ENCODE measurements around the gene S1PR4. TPM values are rescaled to one million over a fixed set of nuclear protein-coding genes. Genes with fewer than 3 reads are reported as not detected.
"Not testable (repeated sequence)": the region's sequence is repeated elsewhere in the genome, so short reads cannot be mapped to it uniquely, and the experiment has no call there.

S1PR4 gene
- total RNA-seq, 1 donor from 2014 or later = 0.10 TPM

DNA sequence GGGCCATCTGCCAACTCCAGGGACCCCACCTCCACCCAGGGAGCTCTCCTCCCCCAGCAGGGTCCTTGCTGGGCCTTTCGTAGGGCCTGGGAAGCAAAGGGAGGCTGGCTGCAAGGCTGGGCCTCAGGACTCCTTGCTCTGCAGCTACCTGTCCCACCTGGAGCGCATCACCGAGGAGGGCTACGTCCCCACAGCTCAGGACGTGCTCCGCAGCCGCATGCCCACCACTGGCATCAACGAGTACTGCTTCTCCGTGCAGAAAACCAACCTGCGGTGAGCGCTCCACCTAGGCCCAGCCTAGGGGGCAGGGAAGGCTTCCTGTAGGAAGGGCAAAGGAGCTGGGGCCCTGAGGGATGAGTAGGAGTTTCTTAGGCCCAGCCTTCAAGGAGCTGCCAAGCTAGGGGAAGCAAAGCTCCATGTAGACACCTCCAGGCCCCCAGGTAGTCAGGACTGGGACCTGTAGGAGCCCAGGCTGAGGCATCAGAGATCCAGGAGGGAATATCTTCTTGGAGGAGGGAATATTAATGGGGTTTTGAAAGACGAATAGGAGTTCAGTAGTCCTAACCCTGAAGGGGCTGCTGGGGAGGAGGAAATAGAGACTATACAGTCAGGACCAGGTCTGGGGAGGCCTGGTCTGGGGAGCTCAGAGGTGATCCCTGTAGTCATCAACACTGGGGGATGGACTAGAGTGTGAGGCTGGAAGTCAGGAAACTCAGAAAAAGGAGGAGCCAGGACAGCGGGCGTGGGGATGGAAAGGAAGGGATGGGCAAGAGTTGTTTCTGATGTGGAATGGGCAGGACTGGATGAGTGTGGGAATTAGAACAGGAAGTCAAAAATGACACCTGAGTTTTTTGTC, 26.8 kb upstream of the S1PR4 start:
- no peak for DNase-seq (ENCODE audit: low read depth)

DNA sequence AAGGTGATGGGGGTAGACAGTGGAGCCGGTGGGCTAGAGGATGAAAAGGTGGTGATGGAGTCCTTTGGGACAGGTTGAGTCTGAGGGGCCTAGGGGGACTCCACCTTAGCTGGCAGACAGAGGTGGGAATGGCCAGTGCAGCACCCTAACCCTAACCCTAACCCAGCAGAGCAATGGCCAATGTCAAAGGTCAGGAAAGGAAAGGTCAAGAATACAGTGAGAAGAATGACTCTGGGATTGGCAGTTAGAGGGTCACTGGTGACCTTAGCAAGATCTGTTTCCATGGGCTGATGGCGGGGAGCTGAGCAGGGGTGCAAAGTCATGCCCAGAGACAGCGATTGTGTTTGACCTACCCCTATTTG, 26.2 kb upstream of the S1PR4 start:
- no peak for DNase-seq (ENCODE audit: low read depth)

DNA sequence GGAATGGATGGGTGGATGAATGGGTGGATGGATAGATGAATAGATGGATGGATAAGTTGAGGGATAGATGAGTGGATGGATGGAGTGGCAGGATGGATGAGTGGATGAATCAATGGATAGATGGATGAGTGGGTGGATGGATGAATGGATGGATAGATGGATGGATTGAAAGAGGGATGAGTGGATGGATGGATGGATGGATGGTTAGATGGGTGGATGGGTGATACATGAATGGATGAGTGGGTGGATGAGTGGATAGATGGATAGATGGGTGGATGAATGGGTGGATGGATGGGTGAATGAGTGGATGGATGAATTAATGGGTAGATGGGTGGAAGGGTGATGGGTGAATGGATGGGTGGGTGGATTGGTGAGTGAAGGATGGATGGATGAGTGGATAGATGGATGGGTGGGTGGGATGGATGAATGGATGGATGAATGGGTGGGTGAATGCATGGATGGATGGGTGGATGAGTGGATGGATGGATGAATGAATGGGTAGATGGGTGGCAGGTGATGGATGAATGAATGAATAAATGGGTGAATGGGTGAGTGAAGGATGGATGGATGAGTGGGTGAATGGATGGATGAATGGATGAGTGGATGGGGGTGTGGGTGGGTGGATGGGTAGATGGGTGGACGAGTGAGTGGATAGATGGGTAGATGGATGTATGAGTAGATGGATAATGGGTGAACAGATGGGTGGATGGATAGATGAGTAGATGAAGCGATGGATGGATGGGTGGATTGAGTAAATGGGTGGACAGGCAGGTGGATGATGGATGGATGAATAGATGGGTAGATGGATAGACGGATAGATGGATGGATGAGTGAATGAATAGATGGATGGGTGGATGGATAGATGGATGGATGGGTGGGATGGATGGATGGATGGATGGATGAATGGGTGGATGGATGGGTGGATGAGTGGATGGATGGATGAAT, 25.0 kb upstream of the S1PR4 start:
- DNase-seq (ENCODE audit: low read depth) = no peak

DNA sequence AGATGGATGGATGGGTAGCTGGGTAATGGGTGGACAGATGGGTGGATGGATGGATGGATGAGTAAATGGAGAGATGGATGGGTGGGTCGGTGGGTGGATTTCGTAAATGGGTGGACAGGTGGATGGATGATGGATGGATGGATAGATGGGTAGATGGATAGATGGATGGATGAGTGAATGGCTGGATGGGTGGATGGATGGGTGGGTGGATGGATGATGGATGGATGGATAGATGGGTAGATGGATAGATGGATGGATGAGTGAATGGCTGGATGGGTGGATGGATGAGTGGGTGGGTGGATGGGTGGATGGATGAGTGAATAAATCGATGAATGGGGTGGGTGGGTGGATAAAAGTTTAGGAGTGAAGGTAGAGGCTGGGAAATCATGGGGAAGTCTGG, 24.1 kb upstream of the S1PR4 start:
- DNase-seq (ENCODE audit: low read depth) = not testable (repeated sequence)

DNA sequence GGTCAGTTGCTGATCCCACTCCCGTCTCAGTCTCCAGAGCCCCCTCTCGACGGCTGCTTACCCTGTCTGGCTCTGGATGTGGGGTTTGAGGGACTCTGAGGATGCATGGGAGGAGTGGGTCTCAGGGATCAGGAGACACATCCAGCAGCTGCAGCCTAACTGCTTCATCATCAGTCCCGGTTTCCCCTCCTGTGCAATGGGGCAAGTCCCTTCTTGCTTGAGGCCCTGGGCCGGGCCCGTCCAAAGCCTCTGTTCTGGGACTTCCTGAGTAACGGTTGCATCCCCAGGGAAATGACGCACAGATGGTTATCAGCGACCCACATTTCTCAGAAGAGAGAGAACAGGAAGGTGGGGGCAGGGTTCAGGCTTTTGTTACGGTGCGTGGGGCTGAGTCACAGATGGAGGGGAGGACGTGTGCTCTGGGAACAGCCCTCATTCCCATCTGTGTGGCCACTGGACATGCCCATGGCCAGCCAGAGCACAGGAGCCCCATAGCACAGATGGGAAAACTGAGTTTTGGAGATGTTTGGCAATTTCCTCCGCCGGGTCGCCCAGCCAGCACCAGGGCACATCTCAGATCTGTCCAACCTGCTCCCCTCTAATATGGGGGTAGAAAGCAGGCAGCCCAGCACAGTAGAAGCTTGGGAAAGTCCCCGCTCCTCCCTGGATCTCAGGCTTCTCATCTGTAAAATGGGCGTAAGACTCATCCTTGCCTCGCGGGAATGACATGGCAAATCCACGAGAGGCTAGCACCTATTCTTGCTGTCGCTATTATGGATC, 23.4 kb upstream of the S1PR4 start:
- DNase-seq (ENCODE audit: low read depth) = peak; percentile 66

DNA sequence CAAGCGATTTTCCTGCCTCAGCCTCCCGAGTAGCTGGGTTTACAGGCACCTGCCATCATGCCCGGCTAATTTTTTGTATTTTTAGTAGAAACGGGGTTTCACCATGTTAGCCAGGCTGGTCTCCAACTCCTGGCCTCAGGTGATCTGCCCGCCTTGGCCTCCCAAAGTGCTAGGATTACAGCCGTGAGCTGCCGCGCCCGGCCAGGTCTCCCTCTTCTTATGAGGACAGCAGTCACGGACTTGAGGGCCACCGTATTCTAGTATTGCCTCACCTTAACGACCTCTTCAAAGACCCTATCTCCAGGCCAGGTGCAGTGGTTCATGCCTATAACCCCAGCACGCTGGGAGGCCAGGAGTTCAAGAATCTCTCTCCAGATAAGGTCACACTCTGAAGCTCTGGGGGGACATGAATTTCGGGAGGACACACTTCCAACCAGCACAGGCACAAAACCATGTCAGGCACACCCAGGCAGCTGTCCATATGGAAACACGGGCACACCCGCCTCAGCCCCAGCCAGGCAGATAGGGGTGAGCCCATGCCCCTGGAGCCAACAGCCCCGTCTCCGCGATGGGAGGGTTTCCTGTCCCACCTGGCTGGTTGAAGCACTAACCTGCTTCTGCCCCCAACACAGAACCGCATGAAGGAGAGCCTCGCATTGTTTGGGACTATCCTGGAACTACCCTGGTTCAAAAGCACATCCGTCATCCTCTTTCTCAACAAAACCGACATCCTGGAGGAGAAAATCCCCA, 21.3 kb upstream of the S1PR4 start:
- no peak for DNase-seq (ENCODE audit: low read depth)

DNA sequence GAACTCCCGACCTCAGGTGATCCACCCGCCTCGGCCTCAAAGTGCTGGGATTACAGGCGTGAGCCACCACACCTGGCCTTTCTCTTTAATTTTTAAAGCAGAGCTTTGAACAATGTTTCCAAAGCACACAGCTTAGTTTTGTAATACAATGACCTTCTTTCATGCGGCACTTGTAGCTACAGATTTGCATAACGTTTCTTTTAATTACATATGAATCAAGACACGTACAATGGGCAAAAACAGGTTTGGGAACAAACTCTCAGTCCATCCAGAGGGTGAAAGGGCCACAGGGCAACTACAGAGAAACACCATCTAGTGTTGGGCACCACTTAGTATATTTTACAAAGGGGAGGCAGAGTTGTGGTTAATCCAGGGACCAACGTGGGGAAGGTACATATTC, 19.0 kb upstream of the S1PR4 start:
- no peak for DNase-seq (ENCODE audit: low read depth)

DNA sequence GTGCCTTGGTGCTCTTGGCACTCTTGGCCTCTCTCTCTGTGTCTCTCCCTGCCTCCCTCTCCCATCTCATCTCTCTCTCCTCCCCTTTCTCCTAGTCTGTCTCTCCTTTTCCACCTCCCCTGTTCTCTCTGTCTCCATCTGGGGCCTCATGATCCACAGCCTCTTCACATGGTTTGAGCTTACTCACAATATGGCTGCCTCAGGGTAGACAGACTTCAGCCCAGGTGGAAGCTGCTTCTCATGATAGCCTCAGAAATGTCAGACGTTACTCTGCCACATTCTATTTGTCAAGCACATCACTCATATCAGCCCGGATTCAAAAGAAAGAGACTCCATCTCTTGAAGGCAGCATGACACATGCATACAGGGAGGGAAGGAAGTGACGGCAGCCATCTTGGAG, 18.4 kb upstream of the S1PR4 start:
- DNase-seq (ENCODE audit: low read depth) = no peak

DNA sequence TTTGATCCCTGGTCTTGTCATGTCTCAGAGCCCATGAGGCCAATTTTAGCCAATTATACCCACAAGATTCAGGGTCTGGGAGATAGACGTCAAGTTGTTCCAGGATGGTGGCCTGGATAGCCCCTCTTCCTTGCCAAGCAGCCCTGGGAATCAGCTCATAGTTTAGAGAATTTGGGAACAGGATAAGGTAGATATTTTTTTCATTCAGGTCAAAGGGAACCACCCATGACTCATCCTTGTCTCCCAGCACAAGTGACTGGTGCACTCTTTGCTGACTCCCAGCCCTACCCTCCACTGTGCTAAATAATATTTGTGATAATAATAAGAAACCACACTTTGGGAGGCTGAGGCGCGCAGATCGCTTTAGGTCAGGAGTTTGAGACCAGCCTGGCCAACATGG, 17.1 kb upstream of the S1PR4 start:
- no peak for DNase-seq (ENCODE audit: low read depth)

DNA sequence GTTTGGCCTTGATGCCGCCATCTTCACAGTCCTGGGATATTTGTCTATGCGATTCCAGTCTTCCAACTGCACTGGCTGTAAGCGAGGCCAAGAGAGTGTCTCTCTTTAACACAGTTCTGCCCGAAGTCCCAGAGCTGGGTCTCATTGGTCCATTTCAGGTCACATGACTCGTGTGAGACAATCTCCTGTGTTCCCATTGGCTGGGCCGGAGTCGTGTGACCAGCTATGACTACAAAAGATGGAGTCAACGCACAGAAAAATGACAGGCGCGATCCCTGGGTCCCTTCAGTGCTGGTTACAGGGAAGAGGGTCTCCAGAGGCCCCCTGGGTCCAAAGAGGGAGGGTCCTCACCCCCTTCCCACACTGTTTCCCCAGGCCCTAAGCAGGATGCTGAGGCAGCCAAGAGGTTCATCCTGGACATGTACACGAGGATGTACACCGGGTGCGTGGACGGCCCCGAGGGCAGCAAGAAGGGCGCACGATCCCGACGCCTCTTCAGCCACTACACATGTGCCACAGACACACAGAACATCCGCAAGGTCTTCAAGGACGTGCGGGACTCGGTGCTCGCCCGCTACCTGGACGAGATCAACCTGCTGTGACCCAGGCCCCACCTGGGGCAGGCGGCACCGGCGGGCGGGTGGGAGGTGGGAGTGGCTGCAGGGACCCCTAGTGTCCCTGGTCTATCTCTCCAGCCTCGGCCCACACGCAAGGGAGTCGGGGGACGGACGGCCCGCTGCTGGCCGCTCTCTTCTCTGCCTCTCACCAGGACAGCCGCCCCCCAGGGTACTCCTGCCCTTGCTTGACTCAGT, 15.9 kb upstream of the S1PR4 start:
- DNase-seq (ENCODE audit: low read depth) = no peak

DNA sequence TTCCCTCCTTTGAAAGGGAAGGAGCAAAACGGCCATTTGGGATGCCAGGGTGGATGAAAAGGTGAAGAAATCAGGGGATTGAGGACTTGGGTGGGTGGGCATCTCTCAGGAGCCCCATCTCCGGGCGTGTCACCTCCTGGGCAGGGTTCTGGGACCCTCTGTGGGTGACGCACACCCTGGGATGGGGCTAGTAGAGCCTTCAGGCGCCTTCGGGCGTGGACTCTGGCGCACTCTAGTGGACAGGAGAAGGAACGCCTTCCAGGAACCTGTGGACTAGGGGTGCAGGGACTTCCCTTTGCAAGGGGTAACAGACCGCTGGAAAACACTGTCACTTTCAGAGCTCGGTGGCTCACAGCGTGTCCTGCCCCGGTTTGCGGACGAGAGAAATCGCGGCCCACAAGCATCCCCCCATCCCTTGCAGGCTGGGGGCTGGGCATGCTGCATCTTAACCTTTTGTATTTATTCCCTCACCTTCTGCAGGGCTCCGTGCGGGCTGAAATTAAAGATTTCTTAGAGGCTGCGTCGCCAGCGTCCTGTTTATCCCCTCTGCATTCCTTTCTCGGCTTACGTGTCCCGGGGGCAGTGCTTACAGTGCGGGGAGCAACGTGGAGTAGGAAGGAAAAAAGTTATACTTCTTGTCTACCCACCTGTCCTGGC, 15.2 kb upstream of the S1PR4 start:
- DNase-seq (ENCODE audit: low read depth) = no peak

DNA sequence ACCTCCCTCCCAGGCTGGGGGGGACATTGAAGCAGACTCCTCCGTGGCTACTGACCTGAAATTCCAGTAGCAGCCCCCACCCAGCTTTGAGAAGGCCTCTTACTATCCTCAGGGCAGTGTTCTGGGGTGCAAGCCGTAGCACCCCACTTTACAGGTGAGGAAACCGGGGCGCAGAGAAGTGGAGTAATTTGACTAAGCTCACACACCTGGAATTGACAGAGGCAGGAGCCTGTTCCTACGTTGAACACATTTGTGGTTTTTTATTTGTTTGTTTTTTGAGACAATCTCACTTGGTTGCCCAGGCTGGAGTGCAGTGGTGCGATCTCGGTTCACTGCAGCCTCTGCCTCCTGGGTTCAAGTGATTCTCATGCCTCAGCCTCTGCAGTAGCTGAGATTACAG, 14.6 kb upstream of the S1PR4 start:
- DNase-seq (ENCODE audit: low read depth) = no peak

DNA sequence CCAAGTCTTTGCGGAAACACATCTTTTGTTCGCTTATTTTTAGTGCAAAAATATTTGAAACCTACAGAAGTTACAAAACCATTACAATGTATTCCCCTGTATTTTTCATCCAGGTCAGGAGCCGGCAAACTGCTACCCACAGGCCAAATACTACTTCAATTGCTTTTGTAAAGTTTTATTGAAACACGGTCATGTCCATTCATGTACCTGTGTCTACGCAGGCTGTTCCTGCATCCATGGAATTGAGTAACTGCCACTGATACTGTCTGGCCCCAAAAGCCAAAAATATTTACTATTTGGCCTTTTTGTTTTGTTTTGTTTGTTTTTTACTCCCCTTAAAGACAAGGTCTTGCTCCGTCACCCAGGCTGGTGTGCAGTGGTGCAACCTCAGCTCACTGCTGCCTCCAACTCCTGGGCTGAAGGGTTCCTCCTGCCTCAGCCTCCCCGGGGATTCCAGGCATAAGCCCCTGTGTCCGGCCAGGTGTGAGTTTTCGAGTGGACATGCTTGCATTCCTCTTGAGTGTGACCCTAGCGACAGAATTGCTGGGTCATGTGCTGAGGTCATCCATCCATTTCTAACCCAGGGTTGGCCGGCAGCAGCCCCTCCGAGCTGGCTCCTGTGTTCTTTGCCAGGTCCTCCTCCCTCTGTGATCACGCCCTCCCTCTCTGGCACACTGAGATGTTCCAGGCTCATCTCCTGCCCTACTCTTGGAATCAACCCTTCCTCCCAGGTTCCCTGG, 10.9 kb upstream of the S1PR4 start:
- DNase-seq (ENCODE audit: low read depth) = no peak

DNA sequence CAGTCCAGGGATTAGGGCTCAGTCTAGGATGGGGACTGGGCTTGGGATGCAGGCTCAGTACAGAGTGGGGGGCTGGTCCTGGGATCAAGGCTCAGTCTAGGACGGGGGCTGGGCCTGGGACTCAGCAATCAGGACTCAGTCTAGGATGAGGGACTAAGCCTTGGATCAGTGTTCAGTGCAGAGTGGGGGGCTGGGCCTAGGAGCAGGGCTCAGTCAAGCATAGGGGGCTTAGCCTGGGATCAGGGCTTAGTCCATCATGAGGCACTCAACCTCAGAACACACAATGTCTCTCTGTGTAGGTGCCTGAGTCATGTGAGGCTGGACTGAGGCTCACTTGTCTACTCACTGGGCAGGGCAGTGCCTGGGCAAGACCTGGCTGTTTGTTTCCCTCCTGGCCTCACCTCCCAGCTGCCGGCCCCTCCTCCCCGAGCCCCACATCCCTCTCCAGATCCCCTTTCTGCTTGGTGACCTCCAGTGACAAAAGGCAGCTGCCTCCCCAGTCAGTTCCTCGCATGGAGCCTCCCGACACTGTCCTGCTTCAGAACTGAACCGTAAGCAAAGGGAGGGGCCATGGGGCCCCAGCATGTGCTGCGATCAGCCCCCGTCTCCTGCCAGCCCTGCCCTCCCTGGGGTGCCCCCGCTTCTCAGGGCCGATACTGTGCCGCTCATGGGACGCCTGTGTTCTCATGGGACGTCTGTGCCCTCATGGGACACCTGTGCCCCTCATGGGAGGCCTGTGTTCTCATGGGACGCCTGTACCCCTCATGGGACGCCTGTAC, 6.5 kb upstream of the S1PR4 start:
- DNase-seq (ENCODE audit: low read depth) = peak; percentile 28

DNA sequence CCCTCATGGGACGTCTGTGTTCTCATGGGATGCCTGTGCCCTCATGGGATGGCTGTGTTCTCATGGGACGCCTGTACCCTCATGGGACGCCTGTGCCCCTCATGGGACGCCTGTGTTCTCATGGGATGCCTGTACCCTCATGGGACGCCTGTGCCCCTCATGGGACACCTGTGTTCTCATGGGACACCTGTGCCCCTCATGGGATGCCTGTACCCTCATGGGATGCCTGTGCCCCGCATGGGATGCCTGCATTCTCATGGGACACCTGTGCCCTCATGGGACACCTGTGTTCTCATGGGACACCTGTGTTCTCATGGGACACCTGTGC, 5.9 kb upstream of the S1PR4 start:
- not testable (repeated sequence) for DNase-seq (ENCODE audit: low read depth)

DNA sequence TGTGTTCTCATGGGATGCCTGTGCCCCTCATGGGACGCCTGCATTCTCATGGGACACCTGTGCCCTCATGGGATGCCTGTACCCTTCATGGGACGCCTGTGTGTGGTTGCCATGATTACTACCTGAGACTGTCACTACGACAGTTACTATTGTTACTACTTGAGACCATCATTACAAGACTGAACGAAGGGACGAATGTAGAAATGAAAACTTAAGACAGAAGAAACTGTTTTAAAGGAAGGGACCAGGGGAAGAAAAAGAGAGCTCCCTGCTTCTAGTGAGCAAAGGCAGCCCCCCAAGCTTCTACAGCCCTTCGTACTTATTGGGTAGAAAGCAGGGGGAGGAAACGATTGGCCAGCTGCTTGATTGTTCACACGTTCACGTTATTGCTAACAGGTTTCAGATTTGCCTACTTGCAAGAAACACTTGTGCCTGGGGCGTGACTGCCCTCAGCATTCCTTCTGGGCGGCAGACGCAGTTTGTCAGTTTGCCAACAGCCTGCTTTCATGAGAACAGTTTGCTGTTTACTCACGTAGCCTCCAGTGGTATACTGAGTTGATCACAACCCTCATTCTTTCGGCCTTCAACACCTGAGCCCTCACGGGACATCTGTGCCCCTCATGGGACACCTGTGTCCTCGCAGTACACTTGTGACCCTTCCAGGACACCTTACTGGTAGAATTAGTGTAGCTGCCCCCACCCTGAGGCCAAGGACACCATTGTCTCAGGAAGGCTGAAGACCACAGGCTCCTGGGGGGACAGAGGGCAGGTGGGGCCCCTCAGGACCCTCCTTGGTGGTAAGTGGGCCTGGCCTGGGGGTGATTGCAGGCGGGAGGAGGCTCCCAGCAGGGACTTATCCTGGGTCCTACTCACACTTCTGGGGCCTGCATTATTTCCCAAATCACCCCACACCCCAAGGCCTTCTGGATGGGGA, 2.5 kb upstream of the S1PR4 start:
- DNase-seq (ENCODE audit: low read depth) = peak; percentile 90

DNA sequence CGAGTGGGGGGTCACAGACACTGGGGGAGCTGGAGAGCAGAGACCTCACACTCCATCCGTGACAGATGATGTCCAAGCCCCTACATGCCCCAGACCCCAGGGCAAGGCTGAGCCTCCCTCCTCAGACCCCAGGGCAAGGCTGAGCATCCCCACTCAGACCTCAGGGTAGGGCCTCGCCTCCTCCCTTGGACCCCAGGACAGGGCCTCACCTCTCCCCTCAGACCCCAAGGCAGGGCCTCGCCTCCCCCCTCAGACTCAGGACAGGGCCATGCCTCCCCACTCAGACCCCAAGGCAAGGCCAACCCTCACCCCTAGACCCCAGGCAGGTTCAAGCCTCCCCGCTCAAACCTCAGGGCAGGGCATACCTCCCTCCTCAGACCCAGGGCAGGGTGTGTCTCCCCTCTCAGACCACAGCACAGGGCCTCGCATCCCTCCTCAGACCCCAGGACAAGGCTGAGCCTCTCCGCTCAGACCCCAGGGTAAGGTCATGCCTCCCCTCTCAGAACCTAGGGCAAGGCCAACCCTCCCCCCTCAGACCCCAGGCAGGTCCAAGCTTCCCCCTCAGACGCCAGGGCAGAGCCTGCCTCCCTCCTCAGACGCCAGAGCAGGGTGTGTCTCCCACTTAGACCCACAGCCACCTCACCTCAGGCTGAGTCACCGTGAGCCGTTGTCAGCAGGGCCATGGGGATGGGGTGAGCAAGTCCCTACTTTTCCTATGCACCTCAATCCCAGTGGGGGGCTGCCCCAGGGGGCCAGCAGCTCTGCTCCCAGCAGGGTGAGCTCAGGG, 1.7 kb upstream of the S1PR4 start:
- DNase-seq (ENCODE audit: low read depth) = peak; percentile 69

Data from renal cortical epithelial cell (primary cell).